Peyer's patch (tissue), 4 donors: ENCODE data around the gene NPM1.

Experiments
- POLR2A ChIP-seq, 2 donors: fragments of 450-650 bp; IDR thresholded peaks; one replicate each; pipeline ENCODE4 v1.5.1; 2017; ENCODE audit warnings: antibody characterized with exemption in 2 of 2, mild to moderate bottlenecking in 2 of 2, moderate library complexity in 2 of 2
- TF ChIP-seq, protein P1 (sequence below), 6 experiments: fragments of 450-650 bp in 4 of 6; fragments of 200-600 bp in 2 of 6; sonication (generic) in 1 of 6; IDR thresholded peaks; one replicate each; pipeline ENCODE4 v1.5.1; 2017 to 2019; ENCODE audit warnings: antibody characterized with exemption in 6 of 6, mild to moderate bottlenecking in 3 of 6, moderate library complexity in 1 of 6

DNA sequence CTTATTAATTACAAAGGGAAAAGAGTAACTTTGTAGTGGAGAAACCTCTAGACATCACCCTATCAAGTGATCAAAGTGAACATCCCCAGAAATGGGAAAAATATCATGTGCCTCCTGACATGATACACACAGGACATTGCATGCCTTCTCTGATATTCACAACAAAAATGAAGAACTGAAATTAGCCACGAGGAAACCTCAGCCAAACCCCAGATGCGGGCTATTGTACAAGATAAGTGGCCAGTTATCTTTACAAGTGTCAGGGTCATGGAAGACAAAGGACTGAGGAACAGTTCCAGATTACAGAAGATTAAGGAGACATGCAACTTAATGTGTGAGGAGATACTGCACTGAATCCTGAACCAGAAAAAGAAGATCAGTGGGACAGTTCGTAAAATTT lies 23.8 kb upstream of the NPM1 start:
- TF ChIP-seq, protein P1, sequence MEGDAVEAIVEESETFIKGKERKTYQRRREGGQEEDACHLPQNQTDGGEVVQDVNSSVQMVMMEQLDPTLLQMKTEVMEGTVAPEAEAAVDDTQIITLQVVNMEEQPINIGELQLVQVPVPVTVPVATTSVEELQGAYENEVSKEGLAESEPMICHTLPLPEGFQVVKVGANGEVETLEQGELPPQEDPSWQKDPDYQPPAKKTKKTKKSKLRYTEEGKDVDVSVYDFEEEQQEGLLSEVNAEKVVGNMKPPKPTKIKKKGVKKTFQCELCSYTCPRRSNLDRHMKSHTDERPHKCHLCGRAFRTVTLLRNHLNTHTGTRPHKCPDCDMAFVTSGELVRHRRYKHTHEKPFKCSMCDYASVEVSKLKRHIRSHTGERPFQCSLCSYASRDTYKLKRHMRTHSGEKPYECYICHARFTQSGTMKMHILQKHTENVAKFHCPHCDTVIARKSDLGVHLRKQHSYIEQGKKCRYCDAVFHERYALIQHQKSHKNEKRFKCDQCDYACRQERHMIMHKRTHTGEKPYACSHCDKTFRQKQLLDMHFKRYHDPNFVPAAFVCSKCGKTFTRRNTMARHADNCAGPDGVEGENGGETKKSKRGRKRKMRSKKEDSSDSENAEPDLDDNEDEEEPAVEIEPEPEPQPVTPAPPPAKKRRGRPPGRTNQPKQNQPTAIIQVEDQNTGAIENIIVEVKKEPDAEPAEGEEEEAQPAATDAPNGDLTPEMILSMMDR (IDR thresholded peaks at IDR 0.05): no peak
- TF ChIP-seq POLR2A (IDR thresholded peaks at IDR 0.05): no peak
